GM19239 (cell line): ENCODE measurements around the gene HSD17B2.
"Not testable (repeated sequence)": the region's sequence is repeated elsewhere in the genome, so short reads cannot be mapped to it uniquely, and the experiment has no call there.

ENCODE experiments used
- DNase-seq: peaks from one replicate; pipeline ENCODE4 v3.0.0; 2011; ENCODE audit warnings: low spot score; ENCODE audit not compliant: insufficient read length
- FAIRE-seq: peaks from 2 replicates; lab custom pipeline; 2011; peaks lifted over from hg19 to GRCh38; lab: Jason Lieb, UNC

Gene HSD17B2

GRCh38 chr16:82111944-82112343, 76.9 kb downstream of the HSD17B2 start:
- no peak for DNase-seq
- FAIRE-seq, result no peak

GRCh38 chr16:82113741-82114140, 78.7 kb downstream of the HSD17B2 start:
- no peak for FAIRE-seq
- DNase-seq, result no peak

- no peak for DNase-seq
- FAIRE-seq, result no peak
Measured at GRCh38 chr16:82116535-82116934, 81.5 kb downstream of the HSD17B2 start.

GRCh38 chr16:82118749-82119148, 83.7 kb downstream of the HSD17B2 start:
- no peak for FAIRE-seq

GRCh38 chr16:82119405-82119804, 84.4 kb downstream of the HSD17B2 start:
- FAIRE-seq, result no peak
- DNase-seq, result no peak

More at GRCh38 chr16:82118749-82119148, 83.7 kb downstream of the HSD17B2 start:
- DNase-seq, result no peak

- DNase-seq (no peak), FAIRE-seq (no peak)
Measured at GRCh38 chr16:82124651-82125050, 89.6 kb downstream of the HSD17B2 start.

GRCh38 chr16:82129881-82130280, 94.8 kb downstream of the HSD17B2 start:
- DNase-seq (no peak), FAIRE-seq (no peak)

- DNase-seq (no peak), FAIRE-seq (no peak)
Measured at GRCh38 chr16:82133798-82134197, 98.7 kb downstream of the HSD17B2 start.

- DNase-seq, result no peak
- FAIRE-seq, result no peak
Measured at GRCh38 chr16:82134846-82135245, 99.8 kb downstream of the HSD17B2 start.

GRCh38 chr16:82135844-82136243, 100.8 kb downstream of the HSD17B2 start:
- no peak for DNase-seq
- FAIRE-seq, result no peak

GRCh38 chr16:82136956-82137821, 102.1 kb downstream of the HSD17B2 start:
- FAIRE-seq (no peak), DNase-seq (no peak)

GRCh38 chr16:82137822-82138167, 102.7 kb downstream of the HSD17B2 start:
- DNase-seq (no peak), FAIRE-seq (no peak)

- FAIRE-seq (no peak), DNase-seq (no peak)
Measured at GRCh38 chr16:82138478-82139285, 103.6 kb downstream of the HSD17B2 start.

GRCh38 chr16:82139286-82139571, 104.2 kb downstream of the HSD17B2 start:
- not testable (repeated sequence) for FAIRE-seq, DNase-seq

GRCh38 chr16:82146556-82146955, 111.5 kb downstream of the HSD17B2 start:
- no peak for DNase-seq

GRCh38 chr16:82146957-82147356, 111.9 kb downstream of the HSD17B2 start:
- no peak for DNase-seq
- no peak for FAIRE-seq

More at GRCh38 chr16:82146556-82146955, 111.5 kb downstream of the HSD17B2 start:
- no peak for FAIRE-seq

- no peak for FAIRE-seq
- no peak for DNase-seq
Measured at GRCh38 chr16:82147546-82147945, 112.5 kb downstream of the HSD17B2 start.
